ENCODE data around the gene TLR2. TPM values are rescaled to one million over a fixed set of nuclear protein-coding genes. Genes with fewer than 3 reads are reported as not detected.
"Not testable (repeated sequence)": the region's sequence is repeated elsewhere in the genome, so short reads cannot be mapped to it uniquely, and the experiment has no call there.

Gene TLR2
- total RNA-seq, 2 experiments from 2014 or later: 0.56 to 1.8 TPM

GRCh38 chr4:153663667-153664066 is 20.4 kb upstream of the TLR2 start:
- H3K4me3 Mint-ChIP-seq: no peak overlapping the region
- no peaks in the 10 kb centered on the region for H3K9me3 Mint-ChIP-seq
- peaks cover 4% of the 10 kb centered on the region for H3K27me3 Mint-ChIP-seq
- no peaks in the 10 kb centered on the region for H3K36me3 Mint-ChIP-seq (ENCODE audit: low read depth)
- DNase-seq (no peak), ATAC-seq (no peak)
- ChIA-PET CTCF (interaction anchor here (1.9 kb wide), 1 partner anchor 86 kb away, joined by 10 read pairs; no protein-coding TSS in a partner anchor), POLR2A (interaction anchor here (0.9 kb wide), 1 partner anchor 63 kb away, joined by 3 read pairs; no protein-coding TSS in a partner anchor)
- no peaks in the 10 kb centered on the region for H3K4me1 Mint-ChIP-seq (ENCODE audit: low read depth)
- intact Hi-C loops (cut with micrococcal nuclease): no loop called here
- no peak overlapping the region for H3K27ac Mint-ChIP-seq
- TF ChIP-seq CTCF (IDR thresholded peaks at IDR 0.05): no peak

GRCh38 chr4:153666505-153666904 is 17.6 kb upstream of the TLR2 start:
- CTCF ChIA-PET; H3K4me3 Mint-ChIP-seq; intact Hi-C loops (cut with micrococcal nuclease): not testable (repeated sequence)

GRCh38 chr4:153668647-153669046 is 15.4 kb upstream of the TLR2 start:
- CTCF ChIA-PET: no interaction called here
- Mint-ChIP-seq H3K4me1 (ENCODE audit: low read depth) (peaks cover 6% of the 10 kb centered on the region), H3K27me3 (peaks cover 6% of the 10 kb centered on the region)

More at GRCh38 chr4:153666505-153666904, 17.6 kb upstream of the TLR2 start:
- DNase-seq; H3K36me3 Mint-ChIP-seq (ENCODE audit: low read depth); H3K9me3 Mint-ChIP-seq; H3K4me1 Mint-ChIP-seq (ENCODE audit: low read depth); ATAC-seq; POLR2A ChIA-PET; H3K27me3 Mint-ChIP-seq; H3K27ac Mint-ChIP-seq: not testable (repeated sequence)

GRCh38 chr4:153669838-153670237 is 14.2 kb upstream of the TLR2 start:
- Mint-ChIP-seq H3K9me3 (peaks cover 3% of the 10 kb centered on the region), H3K36me3 (ENCODE audit: low read depth) (no peaks in the 10 kb centered on the region), H3K27ac (no peak overlapping the region), H3K4me3 (no peak overlapping the region), H3K4me1 (ENCODE audit: low read depth) (peaks cover 6% of the 10 kb centered on the region), H3K27me3 (peaks cover 10% of the 10 kb centered on the region)
- TF ChIP-seq CTCF (IDR thresholded peaks at IDR 0.05): no peak
- DNase-seq (no peak), ATAC-seq (no peak)
- intact Hi-C loops (cut with micrococcal nuclease): no loop called here
- ChIA-PET POLR2A (no interaction called here), CTCF (interaction anchor here (2.0 kb wide), 1 partner anchor 20 kb away, joined by 5 read pairs; no protein-coding TSS in a partner anchor)

More at GRCh38 chr4:153668647-153669046, 15.4 kb upstream of the TLR2 start:
- POLR2A ChIA-PET: no interaction called here
- Mint-ChIP-seq H3K27ac (no peak overlapping the region), H3K36me3 (ENCODE audit: low read depth) (no peaks in the 10 kb centered on the region), H3K9me3 (peaks cover 2% of the 10 kb centered on the region), H3K4me3 (no peak overlapping the region)
- ATAC-seq (no peak), DNase-seq (no peak)
- intact Hi-C loops (cut with micrococcal nuclease): no loop called here
- no peak for TF ChIP-seq CTCF (IDR thresholded peaks at IDR 0.05)

GRCh38 chr4:153676486-153676885 is 7.6 kb upstream of the TLR2 start:
- CTCF ChIA-PET: no interaction called here
- Mint-ChIP-seq H3K9me3 (peaks cover 10% of the 10 kb centered on the region), H3K27me3 (peaks cover 10% of the 10 kb centered on the region), H3K4me3 (no peak overlapping the region), H3K27ac (no peak overlapping the region), H3K36me3 (ENCODE audit: low read depth) (no peaks in the 10 kb centered on the region), H3K4me1 (ENCODE audit: low read depth) (no peaks in the 10 kb centered on the region)
- POLR2A ChIA-PET: no interaction called here
- DNase-seq: no peak
- no peak for ATAC-seq
- intact Hi-C loops (cut with micrococcal nuclease): no loop called here
- TF ChIP-seq CTCF (IDR thresholded peaks at IDR 0.05): no peak

- H3K4me3 Mint-ChIP-seq: no peak overlapping the region
- CTCF ChIA-PET: no interaction called here
- H3K9me3 Mint-ChIP-seq: peaks cover 10% of the 10 kb centered on the region
- peaks cover 10% of the 10 kb centered on the region for H3K27me3 Mint-ChIP-seq
- no peaks in the 10 kb centered on the region for H3K36me3 Mint-ChIP-seq (ENCODE audit: low read depth)
- H3K4me1 Mint-ChIP-seq (ENCODE audit: low read depth): no peaks in the 10 kb centered on the region
- no peak for TF ChIP-seq CTCF (IDR thresholded peaks at IDR 0.05)
- no peak for DNase-seq
- POLR2A ChIA-PET: no interaction called here
- intact Hi-C loops (cut with micrococcal nuclease): no loop called here
- H3K27ac Mint-ChIP-seq: no peak overlapping the region
- ATAC-seq: no peak
These were observed 7.1 kb upstream of the TLR2 start for GRCh38 chr4:153676984-153677383.

Measured in activated CD8-positive, alpha-beta T cell treated with anti-CD3 and anti-CD28 coated beads for 36 hours (primary cell).